Sigmoid colon (tissue), 4 donors: ENCODE measurements around the gene TUBGCP6.

Source experiments
- CTCF ChIP-seq, 4 experiments: fragments of 450-650 bp in 3 of 4; fragments of 200-600 bp in 1 of 4; IDR thresholded peaks; one replicate each; pipeline ENCODE4 v1.5.1; 2016 to 2019; ENCODE audit warnings: antibody characterized with exemption in 4 of 4, mild to moderate bottlenecking in 3 of 4, moderate library complexity in 2 of 4
- EP300 ChIP-seq, 4 donors: sonication (generic); formaldehyde crosslinking; IDR thresholded peaks; one replicate each; pipeline ENCODE4 v1.6.1; 2017; ENCODE audit warnings: antibody characterized with exemption in 4 of 4
- POLR2A ChIP-seq, 2 donors: fragments of 450-650 bp; IDR thresholded peaks; one replicate each; pipeline ENCODE4 v1.6.1; 2016; ENCODE audit warnings: antibody characterized with exemption in 2 of 2, mild to moderate bottlenecking in 2 of 2, moderate library complexity in 2 of 2
- POLR2AphosphoS5 ChIP-seq, 4 donors: sonication (generic); formaldehyde crosslinking; IDR thresholded peaks; one replicate each; pipeline ENCODE4 v1.6.1; 2017; ENCODE audit warnings: antibody characterized with exemption in 4 of 4

DNA sequence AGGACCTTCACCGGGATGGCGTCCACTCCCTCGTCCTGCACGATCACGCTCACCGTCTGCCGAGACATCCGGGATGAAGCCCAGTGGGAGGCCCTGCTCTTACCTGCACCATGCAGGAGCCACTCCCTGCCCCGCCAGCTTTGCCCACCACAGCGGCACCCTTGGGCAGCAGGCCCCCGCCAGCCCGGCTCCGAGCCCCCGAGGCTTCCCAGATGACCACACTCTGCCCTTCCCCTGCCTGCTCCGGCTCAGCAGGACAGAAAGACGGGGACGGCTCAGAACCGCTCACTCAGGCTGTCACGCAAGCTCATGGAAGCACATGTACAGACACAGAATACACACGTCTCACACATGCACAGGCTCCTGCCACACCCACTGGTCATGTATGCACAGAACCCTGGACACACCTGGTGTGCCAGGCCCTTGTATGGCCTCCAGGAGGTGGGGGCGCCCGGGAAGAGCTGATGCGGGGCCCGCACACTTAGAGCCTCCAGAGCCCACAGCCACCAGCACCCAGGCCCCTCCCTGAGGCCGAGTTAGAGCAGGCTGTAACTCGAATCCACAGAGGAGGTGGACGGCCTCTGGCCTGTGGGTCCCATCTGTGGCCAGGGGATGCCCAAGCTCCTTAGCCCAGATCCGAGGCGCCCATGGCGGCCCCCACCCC lies 34.3 kb upstream of the TUBGCP6 start:
- TF ChIP-seq POLR2A (IDR thresholded peaks at IDR 0.05): no peak
- TF ChIP-seq CTCF (IDR thresholded peaks at IDR 0.05): no peak
- no peak for TF ChIP-seq POLR2AphosphoS5 (IDR thresholded peaks at IDR 0.05)
- no peak for TF ChIP-seq EP300 (IDR thresholded peaks at IDR 0.05)
